Mesendoderm (in vitro differentiated cells): ENCODE measurements around the gene POMP.
A peak's percentile ranks its signal among the peaks of the same experiment; 100 is the strongest.

ENCODE experiments used
- DNase-seq: peaks from one replicate; pipeline ENCODE4 v3.0.0; 2013
- H2AK5ac ChIP-seq: 2 replicates; pipeline ENCODE4 v1.6.1; 2013; ENCODE audit warnings: low read length, inconsistent platforms
- H2BK120ac ChIP-seq: 2 replicates; pipeline ENCODE4 v1.6.1; 2013; ENCODE audit warnings: low read depth, mild to moderate bottlenecking, low read length, moderate library complexity, mixed read lengths
- H2BK15ac ChIP-seq: replicated peaks from 2 replicates; pipeline ENCODE4 v1.6.1; 2013; ENCODE audit warnings: low read depth, mild to moderate bottlenecking, moderate library complexity
- H2BK5ac ChIP-seq: 2 replicates; pipeline ENCODE4 v1.6.1; 2013; ENCODE audit warnings: low read length, inconsistent platforms
- H3K18ac ChIP-seq: 2 replicates; pipeline ENCODE4 v1.6.1; 2013; ENCODE audit warnings: mild to moderate bottlenecking, low read length, mixed read lengths
- H3K23ac ChIP-seq: one replicate; pipeline ENCODE4 v1.6.1; 2013; ENCODE audit warnings: low read length
- H3K27ac ChIP-seq: 2 replicates; pipeline ENCODE4 v1.5.1; 2013; ENCODE audit warnings: low read depth, mild to moderate bottlenecking, inconsistent platforms, low read length, moderate library complexity
- H3K27me3 ChIP-seq: 2 replicates; pipeline ENCODE4 v1.6.1; 2013; ENCODE audit warnings: low read length, control low read depth, mild to moderate bottlenecking, inconsistent platforms; ENCODE audit not compliant: insufficient read depth, poor library complexity
- H3K36me3 ChIP-seq: 2 replicates; pipeline ENCODE4 v1.6.1; 2013; ENCODE audit warnings: low read length, inconsistent platforms; ENCODE audit not compliant: control insufficient read depth, insufficient read depth
- H3K4ac ChIP-seq: one replicate; pipeline ENCODE4 v1.6.1; 2013; ENCODE audit warnings: low read depth, mild to moderate bottlenecking, low read length, moderate library complexity
- H3K4me1 ChIP-seq: 2 replicates; pipeline ENCODE4 v1.6.1; 2013; ENCODE audit warnings: low read depth, low read length, inconsistent platforms; ENCODE audit not compliant: control insufficient read depth
- H3K4me2 ChIP-seq: 2 replicates; pipeline ENCODE4 v1.6.1; 2013; ENCODE audit warnings: low read length
- H3K4me3 ChIP-seq: 2 replicates; pipeline ENCODE4 v1.5.1; 2013; ENCODE audit warnings: mild to moderate bottlenecking, low read length
- H3K56ac ChIP-seq: one replicate; pipeline ENCODE4 v1.6.1; 2013; ENCODE audit warnings: low read length
- H3K79me1 ChIP-seq: 2 replicates; pipeline ENCODE4 v1.6.1; 2013; ENCODE audit warnings: low read length, inconsistent platforms
- H3K79me2 ChIP-seq: 2 replicates; pipeline ENCODE4 v1.6.1; 2013; ENCODE audit warnings: mild to moderate bottlenecking, low read length; ENCODE audit not compliant: control insufficient read depth, insufficient read depth
- H3K9ac ChIP-seq: 2 replicates; pipeline ENCODE4 v1.6.1; 2013; ENCODE audit warnings: low read length, inconsistent platforms
- H4K5ac ChIP-seq: one replicate; pipeline ENCODE4 v1.6.1; 2013; ENCODE audit warnings: low read length
- H4K8ac ChIP-seq: one replicate; pipeline ENCODE4 v1.6.1; 2013; ENCODE audit warnings: low read depth, mild to moderate bottlenecking, control low read depth, low read length, moderate library complexity
- WGBS: extraction: QIAGEN DNeasy Blood & Tissue Kit; methylation state at CpG from one replicate; pipeline ENCODE4 v1.1.7; 2013; ENCODE audit warnings: low lambda C conversion rate, missing lambda C conversion rate; ENCODE audit not compliant: insufficient coverage; ENCODE audit errors: extremely low coverage; 5-methylcytosine and 5-hydroxymethylcytosine counted together

Gene POMP

GRCh38 chr13:28716511-28716910 lies 57.6 kb downstream of the POMP start:
- H2BK15ac ChIP-seq: no peak overlapping the region
- H3K79me2 ChIP-seq: no peaks in the 10 kb centered on the region
- no peaks in the 10 kb centered on the region for H3K36me3 ChIP-seq
- H3K4me2 ChIP-seq: no peak overlapping the region
- no peak overlapping the region for H3K9ac ChIP-seq
- no peaks in the 10 kb centered on the region for H3K79me1 ChIP-seq
- H3K27ac ChIP-seq: peak overlapping the region; percentile 69
- no peak overlapping the region for H3K23ac ChIP-seq
- no peak overlapping the region for H4K8ac ChIP-seq
- H3K27me3 ChIP-seq: no peaks in the 10 kb centered on the region
- WGBS: no CpG with 5 or more reads among the region's 8 CpGs
- no peak overlapping the region for H3K56ac ChIP-seq
- peak overlapping the region; percentile 13 for H2BK120ac ChIP-seq
- H2AK5ac ChIP-seq: no peak overlapping the region
- H3K4ac ChIP-seq: no peak overlapping the region
- peak overlapping the region; percentile 76 for H3K18ac ChIP-seq
- no peak overlapping the region for H3K4me3 ChIP-seq
- H4K5ac ChIP-seq: no peak overlapping the region
- peaks cover 9% of the 10 kb centered on the region for H3K4me1 ChIP-seq
- DNase-seq: peak; percentile 97
- H2BK5ac ChIP-seq: no peak overlapping the region

GRCh38 chr13:28717170-28717569 lies 58.2 kb downstream of the POMP start:
- no peak overlapping the region for H3K23ac ChIP-seq
- H3K9ac ChIP-seq: peak overlapping the region; percentile 26
- H3K56ac ChIP-seq: peak overlapping the region; percentile 61
- peak overlapping the region; percentile 62 for H2BK5ac ChIP-seq
- no CpG with 5 or more reads among the region's 3 CpGs for WGBS
- peak overlapping the region; percentile 83 for H3K27ac ChIP-seq
- peak; percentile 52 for DNase-seq
- peak overlapping the region; percentile 2 for H3K4me2 ChIP-seq
- no peak overlapping the region for H4K5ac ChIP-seq
- H2AK5ac ChIP-seq: no peak overlapping the region
- H4K8ac ChIP-seq: no peak overlapping the region
- peak overlapping the region; percentile 64 for H3K18ac ChIP-seq
- no peaks in the 10 kb centered on the region for H3K79me2 ChIP-seq
- peaks cover 9% of the 10 kb centered on the region for H3K4me1 ChIP-seq
- no peaks in the 10 kb centered on the region for H3K36me3 ChIP-seq
- peak overlapping the region; percentile 13 for H2BK120ac ChIP-seq
- H3K4ac ChIP-seq: no peak overlapping the region
- no peaks in the 10 kb centered on the region for H3K79me1 ChIP-seq
- no peak overlapping the region for H3K4me3 ChIP-seq
- H3K27me3 ChIP-seq: no peaks in the 10 kb centered on the region
- H2BK15ac ChIP-seq: no peak overlapping the region

GRCh38 chr13:28718196-28718542 lies 59.2 kb downstream of the POMP start:
- no peak overlapping the region for H3K27ac ChIP-seq
- H3K79me1 ChIP-seq: no peaks in the 10 kb centered on the region

GRCh38 chr13:28718543-28719226 lies 59.8 kb downstream of the POMP start, which contains the start of gene SLC46A3:
Gene SLC46A3 (minus strand): TSS chr13:28718970. CDS start chr13:28717998, 972 bp downstream.
- H3K4me3 ChIP-seq: peak within 1 kb of the TSS; percentile 64
- peak within 1 kb of the TSS; percentile 85 for H3K56ac ChIP-seq
- peaks cover 9% of the 10 kb centered on the region for H3K4me1 ChIP-seq
- no peak within 1 kb of the TSS for H2AK5ac ChIP-seq
- H3K36me3 ChIP-seq: no peaks in the 10 kb centered on the region
- H3K79me2 ChIP-seq: no peaks in the 10 kb centered on the region
- peak; percentile 98 for DNase-seq
- whole genome bisulfite sequencing: no CpG with 5 or more reads among the region's 78 CpGs
- H3K4me2 ChIP-seq: peak within 1 kb of the TSS; percentile 57
- peak within 1 kb of the TSS; percentile 55 for H3K18ac ChIP-seq
- no peak within 1 kb of the TSS for H4K8ac ChIP-seq
- peak within 1 kb of the TSS; percentile 78 for H3K9ac ChIP-seq
- no peak within 1 kb of the TSS for H2BK5ac ChIP-seq
- H3K23ac ChIP-seq: no peak within 1 kb of the TSS
- peak within 1 kb of the TSS; percentile 2 for H3K4ac ChIP-seq
- H4K5ac ChIP-seq: no peak within 1 kb of the TSS
- peak within 1 kb of the TSS; percentile 38 for H2BK15ac ChIP-seq
- no peaks in the 10 kb centered on the region for H3K27me3 ChIP-seq
- no peak within 1 kb of the TSS for H2BK120ac ChIP-seq
- no peaks in the 10 kb centered on the region for H3K79me1 ChIP-seq
- peak within 1 kb of the TSS; percentile 46 for H3K27ac ChIP-seq

More at GRCh38 chr13:28718196-28718542, 59.2 kb downstream of the POMP start:
- peak overlapping the region; percentile 78 for H3K9ac ChIP-seq
- H3K4me3 ChIP-seq: peak overlapping the region; percentile 64
- no CpG with 5 or more reads among the region's 10 CpGs for WGBS
- H2BK5ac ChIP-seq: no peak overlapping the region
- H2AK5ac ChIP-seq: no peak overlapping the region
- peak overlapping the region; percentile 85 for H3K56ac ChIP-seq
- no peak overlapping the region for H4K5ac ChIP-seq
- H3K4me2 ChIP-seq: peak overlapping the region; percentile 48
- no peak overlapping the region for H2BK15ac ChIP-seq
- peak overlapping the region; percentile 2 for H3K4ac ChIP-seq
- no peaks in the 10 kb centered on the region for H3K36me3 ChIP-seq
- no peak overlapping the region for H4K8ac ChIP-seq
- H3K18ac ChIP-seq: peak overlapping the region; percentile 55
- H3K23ac ChIP-seq: no peak overlapping the region
- no peaks in the 10 kb centered on the region for H3K27me3 ChIP-seq
- H3K4me1 ChIP-seq: peaks cover 9% of the 10 kb centered on the region
- H3K79me2 ChIP-seq: no peaks in the 10 kb centered on the region
- DNase-seq: no peak
- no peak overlapping the region for H2BK120ac ChIP-seq

GRCh38 chr13:28719227-28720055 lies 60.5 kb downstream of the POMP start:
- DNase-seq: no peak
- WGBS: no CpG with 5 or more reads among the region's 15 CpGs
- no peak overlapping the region for H4K8ac ChIP-seq

More at GRCh38 chr13:28719227-28720055, 60.5 kb downstream of the POMP start:
- H3K4me2 ChIP-seq: peak overlapping the region; percentile 57
- peak overlapping the region; percentile 51 for H3K4me3 ChIP-seq
- no peaks in the 10 kb centered on the region for H3K36me3 ChIP-seq
- H3K79me1 ChIP-seq: no peaks in the 10 kb centered on the region
- peak overlapping the region; percentile 74 for H3K56ac ChIP-seq
- peaks cover 9% of the 10 kb centered on the region for H3K4me1 ChIP-seq
- no peak overlapping the region for H3K4ac ChIP-seq
- peak overlapping the region; percentile 63 for H3K9ac ChIP-seq
- no peaks in the 10 kb centered on the region for H3K79me2 ChIP-seq
- no peak overlapping the region for H4K5ac ChIP-seq
- H3K27ac ChIP-seq: no peak overlapping the region
- H3K27me3 ChIP-seq: no peaks in the 10 kb centered on the region
- H2BK120ac ChIP-seq: no peak overlapping the region
- no peak overlapping the region for H2AK5ac ChIP-seq
- H3K23ac ChIP-seq: no peak overlapping the region
- H3K18ac ChIP-seq: no peak overlapping the region
- no peak overlapping the region for H2BK5ac ChIP-seq
- peak overlapping the region; percentile 38 for H2BK15ac ChIP-seq
